ENCODE data around the gene GMDS.

Gene GMDS

DNA sequence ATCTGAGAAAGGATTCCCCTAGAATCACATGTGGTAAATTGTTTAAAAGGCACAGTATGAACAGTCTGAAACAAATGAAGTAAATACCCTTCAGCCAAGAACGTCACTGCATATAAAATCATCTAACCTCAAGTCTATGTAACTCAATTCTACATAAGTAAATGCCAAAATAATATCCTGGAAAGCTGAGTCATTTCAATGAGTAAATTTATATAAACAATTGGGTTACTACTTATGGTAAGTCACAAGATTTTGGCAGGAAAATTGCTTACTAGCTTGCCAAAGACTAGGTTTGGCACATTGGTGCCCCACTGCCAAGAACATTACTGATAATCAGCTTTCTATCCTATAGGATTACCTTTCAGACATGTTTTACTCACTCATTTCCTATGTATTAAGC, 8.4 kb downstream of the GMDS start:
- no peak for DNase-seq

GRCh38 chr6:2235777-2236495, 9.5 kb downstream of the GMDS start:
- DNase-seq: no peak

GRCh38 chr6:2232445-2232844, 13.0 kb downstream of the GMDS start:
- DNase-seq: no peak

GRCh38 chr6:2231438-2231837, 14.0 kb downstream of the GMDS start:
- no peak for DNase-seq

DNA sequence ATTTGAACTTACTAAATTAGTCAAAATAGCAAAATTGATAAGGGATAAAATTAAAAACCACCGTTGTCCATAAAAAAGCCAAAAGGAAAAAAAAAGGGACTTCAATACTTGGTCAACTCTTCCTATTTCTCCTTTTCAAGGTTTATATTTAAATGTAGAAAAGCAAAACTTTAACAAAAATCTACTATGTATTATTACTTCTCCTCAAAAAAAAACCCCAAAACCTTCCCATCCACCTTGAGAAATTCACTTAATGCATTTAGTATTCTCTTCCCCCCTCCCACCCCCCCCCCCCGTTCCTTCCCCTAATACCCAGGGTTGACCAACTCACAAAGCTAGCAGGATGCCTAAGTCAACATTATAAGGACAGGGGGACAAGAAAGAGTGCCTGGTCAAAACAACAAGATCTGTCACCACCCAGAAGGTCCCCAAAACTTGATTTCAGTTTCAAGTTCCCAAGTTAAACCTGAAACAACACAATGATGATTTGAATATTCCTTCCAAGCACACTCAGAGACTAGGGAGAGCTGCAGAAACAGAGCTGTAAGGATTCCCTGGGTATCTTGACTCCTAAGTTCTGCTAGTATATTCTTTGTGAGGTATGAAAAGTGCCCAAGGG, 14.6 kb downstream of the GMDS start:
- DNase-seq: no peak

GRCh38 chr6:2229742-2230141, 15.7 kb downstream of the GMDS start:
- DNase-seq: no peak

DNA sequence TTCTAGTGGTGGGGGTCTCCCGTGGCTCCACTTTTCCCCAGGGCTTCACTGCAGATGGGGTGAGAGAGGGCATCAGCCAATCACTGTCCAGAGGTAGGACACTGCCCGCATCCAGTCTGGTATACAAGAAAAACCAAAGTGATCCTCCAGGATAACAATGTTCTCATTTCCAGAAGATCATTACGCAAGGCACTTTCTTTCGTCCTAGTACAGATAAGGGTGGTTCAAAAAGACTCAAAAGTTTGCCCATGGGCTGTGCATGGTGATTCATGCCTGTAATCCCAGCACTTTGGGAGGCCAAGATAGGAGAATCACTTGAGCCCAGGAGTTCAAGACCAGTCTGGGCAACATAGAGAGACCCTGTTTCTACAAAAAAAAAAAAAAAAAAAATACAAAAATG, 16.4 kb downstream of the GMDS start:
- no peak for DNase-seq

DNA sequence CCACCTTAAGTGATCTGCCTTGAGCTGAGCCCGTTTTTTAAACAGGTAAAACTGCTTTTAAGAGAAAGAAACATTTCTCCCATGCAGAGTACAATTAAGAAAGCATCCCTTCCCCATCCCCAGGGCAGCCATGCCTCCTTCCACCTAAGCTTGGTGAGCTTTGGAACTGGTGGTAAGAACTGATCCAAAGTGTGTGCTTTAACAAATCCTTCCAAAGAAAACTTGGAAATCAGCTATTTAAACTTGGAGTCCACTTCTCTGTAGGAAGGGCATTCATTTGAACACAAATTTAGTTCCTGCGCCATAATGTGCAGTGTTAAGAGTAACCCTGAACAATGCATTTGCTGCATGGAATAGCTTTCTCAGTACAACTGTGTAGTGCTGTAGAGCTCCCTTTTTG, 17.0 kb downstream of the GMDS start:
- DNase-seq: no peak

GRCh38 chr6:2226775-2227174, 18.6 kb downstream of the GMDS start:
- no peak for DNase-seq

DNA sequence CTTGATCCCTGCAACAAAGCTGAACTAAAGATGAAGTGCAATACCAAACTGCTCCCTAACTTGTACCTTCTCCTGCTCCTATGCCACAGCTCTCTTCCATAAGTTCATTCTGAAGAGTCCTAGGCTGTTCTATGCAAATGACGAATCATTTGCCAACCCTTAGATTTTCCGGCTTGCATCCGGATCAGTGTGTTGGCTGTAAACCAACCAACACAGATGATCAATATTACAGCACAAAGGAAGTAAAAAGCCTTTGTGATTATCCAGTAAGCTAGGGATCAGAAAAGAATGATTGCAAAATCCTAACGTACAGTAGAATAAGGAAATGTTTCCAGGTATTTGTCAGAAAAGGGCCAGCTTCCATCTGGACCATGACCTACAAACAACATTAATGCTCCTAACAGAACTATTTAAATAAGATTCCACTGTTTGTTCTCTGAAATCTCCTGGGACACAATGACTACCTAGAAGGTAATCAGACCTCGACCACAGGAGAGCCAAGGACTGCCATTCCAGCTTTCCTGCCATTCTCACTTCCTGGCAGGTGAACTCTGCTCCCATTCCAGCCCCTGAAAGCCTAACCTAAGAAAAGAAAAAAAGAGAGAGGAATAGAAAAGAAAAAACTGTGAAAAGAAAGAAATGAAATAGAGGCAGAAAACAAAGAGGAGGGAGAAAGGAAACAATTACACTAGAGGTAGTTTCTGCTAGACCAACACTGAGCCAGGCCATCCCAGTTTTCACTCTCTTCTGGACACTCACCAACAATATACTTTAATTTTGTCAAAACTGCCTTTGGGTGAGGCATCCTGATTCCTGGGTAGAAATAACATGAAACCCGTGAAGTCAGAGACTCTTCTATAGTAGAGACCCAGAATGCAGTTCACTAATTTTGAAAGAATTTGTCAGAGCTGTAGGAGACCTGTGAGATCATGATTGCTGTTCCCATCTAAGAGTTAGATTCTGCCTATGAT, 19.7 kb downstream of the GMDS start:
- DNase-seq: no peak

DNA sequence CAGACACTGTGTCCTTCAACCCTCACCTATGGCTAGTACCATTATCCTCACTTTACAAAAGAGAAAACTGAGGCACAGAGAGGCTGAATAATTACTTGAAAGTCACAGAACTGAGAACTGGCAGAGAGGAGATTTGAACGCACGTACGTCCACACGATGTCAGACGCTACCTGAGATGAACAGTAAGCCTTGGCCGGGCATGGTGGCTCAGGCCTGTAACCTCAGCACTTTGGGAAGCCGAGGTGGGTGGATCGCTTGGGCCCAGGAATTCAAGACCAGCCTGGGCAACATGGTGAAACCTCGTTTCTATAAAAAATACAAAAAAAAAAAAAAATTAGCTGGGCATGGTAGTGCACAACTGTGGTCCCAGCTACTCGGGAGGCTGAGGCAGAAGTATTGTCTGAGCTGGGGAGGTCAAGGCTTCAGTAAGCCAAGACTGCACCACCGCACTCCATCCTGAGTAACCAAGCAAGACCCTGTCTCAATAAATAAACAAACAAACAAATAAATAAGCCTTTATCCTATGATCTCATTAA, 20.5 kb downstream of the GMDS start:
- no peak for DNase-seq

DNA sequence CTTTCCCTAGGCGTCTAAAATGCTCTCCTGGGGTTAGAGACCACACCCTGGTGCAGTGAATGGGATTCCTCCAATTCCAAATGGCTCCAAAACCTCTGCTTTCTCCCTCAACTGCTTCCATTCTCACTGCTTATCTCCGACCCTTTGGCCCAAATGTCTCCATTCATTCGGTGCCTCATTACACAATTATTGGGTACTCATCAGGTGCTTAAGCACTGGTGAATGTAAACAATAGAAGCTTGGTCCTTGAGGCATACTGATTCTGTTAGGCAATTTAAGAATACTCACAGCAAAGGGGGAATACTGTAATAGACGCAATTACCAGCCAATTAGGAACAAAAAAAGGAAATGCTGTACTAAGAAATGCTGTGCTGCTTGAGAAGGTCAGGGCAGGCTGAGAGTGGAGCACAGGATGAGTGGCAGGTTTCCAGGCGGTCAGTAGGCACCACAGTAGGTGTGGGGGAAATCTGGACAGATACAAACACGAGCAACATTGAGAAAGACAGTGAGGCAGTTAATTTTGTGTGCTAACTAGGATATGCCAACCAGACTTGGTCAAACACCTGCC, 23.0 kb downstream of the GMDS start:
- DNase-seq: no peak

DNA sequence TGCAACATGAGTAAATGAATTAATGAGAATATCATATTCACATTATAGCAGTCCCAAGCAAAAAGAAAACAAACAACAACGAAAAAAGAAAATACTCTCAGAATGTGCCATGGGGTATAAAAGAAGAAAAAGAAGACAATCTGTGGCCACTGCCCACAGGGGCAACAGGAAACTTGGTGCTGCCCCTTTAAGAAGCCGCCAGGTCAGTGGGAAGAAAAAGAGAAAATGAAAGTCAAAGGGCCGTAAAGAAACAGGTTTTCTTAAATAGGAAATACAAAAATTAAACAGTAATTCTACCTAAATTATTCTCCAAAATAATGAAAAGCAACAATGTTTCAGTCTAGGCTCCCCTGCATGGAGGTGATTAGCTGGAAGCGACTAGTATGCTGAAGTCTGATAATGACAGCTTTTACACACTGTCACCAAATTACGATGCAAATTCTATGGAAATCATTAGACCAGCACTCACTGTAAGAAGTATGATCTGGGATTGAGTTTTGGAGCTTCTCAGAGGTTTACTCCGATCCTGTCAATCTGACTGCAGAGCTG, 23.6 kb downstream of the GMDS start:
- no peak for DNase-seq

- no peak for DNase-seq
Measured at GRCh38 chr6:2220154-2220553, 25.3 kb downstream of the GMDS start.

DNA sequence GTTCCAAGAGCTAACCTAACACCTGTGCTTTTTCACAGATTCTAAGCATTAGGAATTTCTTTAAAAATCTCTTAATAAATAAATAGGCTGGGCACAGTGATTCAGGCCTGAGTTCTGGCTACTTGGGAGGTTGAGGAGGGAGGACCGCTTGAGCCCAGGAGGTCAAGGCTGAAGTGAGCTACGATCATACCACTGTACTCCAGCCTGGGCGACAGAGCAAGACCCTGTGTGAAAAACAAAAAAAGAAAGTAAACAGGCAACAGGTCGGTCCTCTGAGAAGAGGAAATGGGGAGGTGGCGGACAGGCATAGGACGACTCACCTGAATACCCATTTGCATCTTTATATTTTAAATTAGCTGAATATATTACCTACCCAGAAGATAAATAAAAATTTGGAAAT, 26.5 kb downstream of the GMDS start:
- DNase-seq: no peak

- DNase-seq: no peak
Measured at GRCh38 chr6:2216794-2217383, 28.5 kb downstream of the GMDS start.

GRCh38 chr6:2215342-2215741, 30.1 kb downstream of the GMDS start:
- DNase-seq: no peak

- no peak for DNase-seq
Measured at GRCh38 chr6:2213086-2213485, 32.3 kb downstream of the GMDS start.

- DNase-seq: no peak
Measured at GRCh38 chr6:2209226-2209809, 36.1 kb downstream of the GMDS start.

GRCh38 chr6:2208468-2208867, 36.9 kb downstream of the GMDS start:
- no peak for DNase-seq

GRCh38 chr6:2205396-2205795, 40.0 kb downstream of the GMDS start:
- DNase-seq: no peak

- no peak for DNase-seq
Measured at GRCh38 chr6:2204272-2204671, 41.1 kb downstream of the GMDS start.

Measured in activated CD4-positive, alpha-beta T cell treated with anti-CD3 and anti-CD28 coated beads, Interleukin-2, amount 50 U/mL, for 4 hours (primary cell).